Coronary artery (tissue), 2 donors: ENCODE results near the gene ARPC5.

Experiments
- DNase-seq: peaks from one replicate; pipeline ENCODE4 v3.0.0-alpha.2; 2017; ENCODE audit warnings: low spot score
- H3K27ac ChIP-seq, 2 donors: fragments of 200-600 bp; sonication (generic); one replicate each; pipeline ENCODE4 v1.5.1; 2016 to 2019
- H3K4me3 ChIP-seq: fragments of 200-600 bp; sonication (generic); 2 replicates; pipeline ENCODE4 v1.5.1; 2016; ENCODE audit warnings: mild to moderate bottlenecking, moderate library complexity
- TF ChIP-seq, protein P1 (sequence below): fragments of 200-600 bp; sonication (generic); IDR thresholded peaks from one replicate; pipeline ENCODE4 v1.5.1; 2019; ENCODE audit warnings: antibody characterized with exemption

The ARPC5 gene

DNA sequence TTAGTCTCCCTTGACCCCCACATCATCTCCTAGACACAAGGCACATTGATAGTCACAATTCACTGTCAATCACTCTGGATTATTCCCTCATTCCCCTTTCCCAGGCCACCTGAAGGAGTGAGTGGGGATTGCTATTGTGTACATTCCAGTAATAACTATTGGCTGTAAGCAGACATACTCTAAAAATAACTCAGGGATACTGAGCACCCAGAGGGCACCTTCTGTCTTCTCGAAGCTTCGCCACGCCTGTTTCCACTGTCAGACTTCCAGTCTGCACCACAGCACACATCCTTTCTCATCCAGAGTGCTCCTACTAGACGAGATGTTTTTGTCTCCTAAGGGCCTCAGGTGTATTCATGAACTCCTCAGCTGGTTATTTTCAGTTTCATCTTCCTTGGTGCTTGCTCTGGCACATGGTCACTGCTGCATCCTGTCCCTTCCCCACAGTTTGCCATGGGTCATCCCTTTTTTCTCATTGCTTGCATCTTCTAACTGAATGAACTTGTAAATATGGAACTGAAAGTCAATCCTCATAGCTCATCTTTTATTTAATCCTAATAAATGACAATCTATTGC, 18.4 kb upstream of the ARPC5 start:
- Histone ChIP-seq H3K4me3 (no peak overlapping the region), H3K27ac (no peak overlapping the region)
- no peak for DNase-seq
- TF ChIP-seq, protein P1, sequence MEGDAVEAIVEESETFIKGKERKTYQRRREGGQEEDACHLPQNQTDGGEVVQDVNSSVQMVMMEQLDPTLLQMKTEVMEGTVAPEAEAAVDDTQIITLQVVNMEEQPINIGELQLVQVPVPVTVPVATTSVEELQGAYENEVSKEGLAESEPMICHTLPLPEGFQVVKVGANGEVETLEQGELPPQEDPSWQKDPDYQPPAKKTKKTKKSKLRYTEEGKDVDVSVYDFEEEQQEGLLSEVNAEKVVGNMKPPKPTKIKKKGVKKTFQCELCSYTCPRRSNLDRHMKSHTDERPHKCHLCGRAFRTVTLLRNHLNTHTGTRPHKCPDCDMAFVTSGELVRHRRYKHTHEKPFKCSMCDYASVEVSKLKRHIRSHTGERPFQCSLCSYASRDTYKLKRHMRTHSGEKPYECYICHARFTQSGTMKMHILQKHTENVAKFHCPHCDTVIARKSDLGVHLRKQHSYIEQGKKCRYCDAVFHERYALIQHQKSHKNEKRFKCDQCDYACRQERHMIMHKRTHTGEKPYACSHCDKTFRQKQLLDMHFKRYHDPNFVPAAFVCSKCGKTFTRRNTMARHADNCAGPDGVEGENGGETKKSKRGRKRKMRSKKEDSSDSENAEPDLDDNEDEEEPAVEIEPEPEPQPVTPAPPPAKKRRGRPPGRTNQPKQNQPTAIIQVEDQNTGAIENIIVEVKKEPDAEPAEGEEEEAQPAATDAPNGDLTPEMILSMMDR, result no peak

GRCh38 chr1:183653462-183653794, 17.8 kb upstream of the ARPC5 start:
- DNase-seq, result no peak
- no peak overlapping the region for H3K27ac ChIP-seq
- no peak overlapping the region for H3K4me3 ChIP-seq
- TF ChIP-seq, protein P1, result no peak

DNA sequence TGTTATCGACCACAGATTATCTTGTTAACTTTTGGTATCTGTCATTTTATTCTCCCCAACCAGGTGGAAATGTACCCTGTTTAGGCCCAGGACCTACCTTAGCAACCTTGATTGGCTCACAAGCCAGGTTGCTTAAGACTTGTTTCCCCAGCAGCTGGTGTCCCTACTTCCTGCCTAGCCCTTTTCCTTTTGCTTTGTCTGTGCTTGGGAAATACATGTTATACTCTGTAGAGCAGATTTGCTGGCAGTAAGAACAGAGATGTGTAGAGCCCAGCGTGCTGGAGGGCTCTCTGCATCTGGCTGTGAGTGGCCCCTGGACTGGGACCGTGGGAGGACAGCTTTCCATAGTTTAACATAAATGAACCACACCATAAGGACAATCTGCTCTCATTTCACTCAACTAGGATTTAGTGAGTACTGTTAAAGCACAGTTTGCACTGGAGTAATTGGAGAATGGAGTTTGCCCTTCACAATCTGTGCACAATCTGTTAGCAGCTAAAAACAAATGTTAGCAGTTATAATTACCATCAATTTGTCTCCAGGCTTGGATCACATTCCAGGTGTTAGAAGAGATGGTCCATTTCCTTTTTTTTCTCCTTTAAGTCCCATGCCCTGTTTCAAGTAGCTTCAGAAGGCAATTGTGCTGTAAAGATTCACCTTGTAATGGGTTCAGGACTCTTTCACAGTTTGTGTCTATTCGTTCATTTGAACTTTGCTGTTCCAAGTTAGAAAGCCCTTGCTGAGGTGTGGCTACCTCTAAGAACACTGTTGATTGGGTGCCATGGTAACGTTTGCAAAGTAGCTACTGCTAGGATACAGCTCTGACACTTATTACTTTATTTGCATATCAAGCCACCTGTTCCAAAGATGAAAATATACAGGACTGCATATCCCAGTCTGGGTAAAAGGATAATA, 17.2 kb upstream of the ARPC5 start, which contains the start of gene APOBEC4:
Gene APOBEC4, minus strand, starts transcription at position 770 of the 915 bp plus-strand sequence. CDS start 4,535 bp downstream, outside the sequence.
- Histone ChIP-seq H3K4me3 (no peak within 1 kb of the TSS), H3K27ac (no peak within 1 kb of the TSS)
- TF ChIP-seq, protein P1, result no peak
- DNase-seq, result no peak

DNA sequence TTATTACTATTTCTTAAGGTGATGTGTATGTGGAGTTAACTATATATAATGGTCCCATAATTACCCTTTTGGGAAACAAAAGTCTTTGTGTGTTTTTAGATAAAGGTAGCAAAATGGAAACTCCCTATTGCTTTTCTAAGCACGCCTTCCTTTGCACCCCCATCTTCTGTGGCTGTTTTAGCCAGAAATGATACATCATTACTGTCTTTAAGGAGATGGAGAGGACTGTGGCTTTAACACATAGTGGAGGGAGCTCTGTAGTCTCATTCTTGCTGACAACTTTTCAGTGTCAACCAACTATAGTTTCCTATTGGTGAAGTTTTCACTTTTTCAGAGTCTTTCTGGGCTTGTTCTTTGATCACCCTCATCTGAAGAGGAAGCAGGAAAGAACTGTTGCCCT, 16.5 kb upstream of the ARPC5 start:
- TF ChIP-seq, protein P1, result no peak
- DNase-seq, result no peak
- no peak overlapping the region for H3K27ac ChIP-seq
- no peak overlapping the region for H3K4me3 ChIP-seq

DNA sequence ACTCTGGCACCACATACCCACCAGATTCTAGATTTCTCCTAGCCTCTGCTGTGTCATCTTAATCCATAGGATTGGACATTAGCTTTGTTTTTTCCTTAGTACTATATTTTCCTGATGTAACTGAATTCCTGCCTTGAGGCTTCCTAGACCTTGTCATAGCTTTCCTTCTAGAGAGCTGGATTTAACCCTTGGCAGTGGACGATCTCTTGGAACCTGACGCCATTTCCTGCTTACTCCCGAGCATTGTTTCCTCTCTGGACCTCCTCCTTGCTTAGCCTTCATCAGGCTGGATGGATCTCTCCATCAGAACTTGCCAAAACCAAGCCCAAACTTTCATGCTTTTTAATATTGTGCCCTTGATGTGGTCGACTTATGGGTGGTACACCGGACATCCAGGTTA, 16.0 kb upstream of the ARPC5 start:
- no peak overlapping the region for H3K27ac ChIP-seq
- H3K4me3 ChIP-seq, result no peak overlapping the region

DNA sequence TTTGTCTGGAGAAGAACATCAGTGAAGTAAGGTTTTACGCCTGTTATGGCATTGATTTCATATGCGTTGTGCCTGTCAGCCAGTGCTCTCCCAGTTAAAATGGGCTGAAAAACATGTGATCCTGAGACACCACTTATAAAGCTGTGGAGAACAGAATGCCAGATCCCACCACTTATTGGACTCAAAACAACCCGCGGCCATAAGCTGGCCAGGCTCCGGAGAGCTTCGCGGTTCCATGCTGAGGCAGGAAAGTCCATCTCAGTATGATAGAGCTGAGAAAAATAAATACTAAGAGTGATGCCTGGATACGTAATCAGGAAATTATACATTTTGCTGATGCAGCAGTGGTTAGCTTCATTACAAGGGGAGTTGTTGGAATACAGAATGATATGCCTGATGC, 12.5 kb upstream of the ARPC5 start:
- no peak overlapping the region for H3K4me3 ChIP-seq
- no peak overlapping the region for H3K27ac ChIP-seq
- no peak for DNase-seq
- TF ChIP-seq, protein P1, result no peak

More for the DNA sequence above, 16.0 kb upstream of the ARPC5 start:
- TF ChIP-seq, protein P1, result no peak
- DNase-seq, result no peak

DNA sequence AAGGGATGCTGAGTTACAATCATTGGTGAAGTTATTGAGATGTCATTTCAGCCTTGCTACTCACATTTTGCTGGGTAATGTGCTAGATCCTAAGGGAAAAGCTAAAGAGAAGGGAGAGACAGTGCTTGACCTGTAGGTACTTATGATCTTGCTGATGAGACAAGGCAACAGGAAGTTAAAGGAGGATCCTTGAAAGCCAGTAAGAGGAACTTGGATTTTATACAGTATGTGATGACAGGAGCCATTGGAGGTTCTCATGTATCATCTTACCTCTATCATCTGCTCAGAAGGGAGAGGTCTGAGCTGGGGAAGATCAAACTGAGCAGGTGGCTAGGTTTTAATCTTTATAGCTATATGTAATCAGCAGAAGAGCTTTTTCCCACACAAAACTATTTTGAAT, 11.2 kb upstream of the ARPC5 start:
- TF ChIP-seq, protein P1, result no peak
- no peak overlapping the region for H3K27ac ChIP-seq
- no peak overlapping the region for H3K4me3 ChIP-seq
- no peak for DNase-seq
